Umbilical cord (tissue), 2 donors: ENCODE measurements around the gene PPP4R2. TPM values are rescaled to one million over a fixed set of nuclear protein-coding genes. Genes with fewer than 3 reads are reported as not detected.

Experiments used
- DNase-seq: peaks from one replicate; pipeline ENCODE4 v3.0.0-alpha.2; 2015; ENCODE audit warnings: low spot score
- total RNA-seq: library from RNA; depleted of rRNA; stranded (reverse); fragments of >200 nt; gene quantifications from one replicate; pipeline ENCODE4 v1.2.3, GENCODE V29; 2014; ENCODE audit warnings: low replicate concordance; ENCODE audit not compliant: insufficient read depth

The PPP4R2 gene
- total RNA-seq, 1 donor from 2014 or later: 72.2 TPM

DNA sequence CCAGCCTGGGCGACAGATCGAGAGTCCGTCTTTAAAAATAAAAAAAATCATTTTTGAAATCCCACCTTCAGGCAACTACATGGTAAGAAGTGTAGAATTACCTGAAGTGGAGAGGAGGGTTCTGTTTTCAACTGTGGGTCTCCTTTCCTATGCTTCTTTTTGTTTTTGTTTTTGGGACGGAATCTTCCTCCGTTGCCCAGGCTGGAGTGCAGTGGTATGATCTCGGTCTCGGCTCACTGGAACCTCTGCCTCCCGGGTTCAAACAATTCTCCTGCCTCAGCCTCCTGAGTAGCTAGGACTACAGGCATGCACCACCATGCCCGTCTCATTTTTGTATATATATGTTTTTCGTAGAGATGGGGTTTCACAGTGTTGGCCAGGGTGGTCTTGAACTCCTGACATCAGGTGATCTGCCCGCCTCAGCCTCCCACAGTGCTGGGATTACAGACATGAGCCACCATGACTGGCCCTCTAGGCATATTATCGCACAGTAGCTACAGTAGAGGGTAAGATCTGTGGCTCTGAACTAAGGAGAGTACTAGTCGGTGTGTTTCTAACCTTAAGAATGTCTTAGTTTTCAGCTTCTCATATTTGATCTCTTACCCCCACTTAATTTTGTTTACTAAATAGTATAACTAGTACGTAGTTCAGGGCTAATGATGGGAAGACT, 73.3 kb downstream of the PPP4R2 start:
- DNase-seq: no peak

- DNase-seq: no peak
Observed at GRCh38 chr3:73070675-73071575, 74.3 kb downstream of the PPP4R2 start.

DNA sequence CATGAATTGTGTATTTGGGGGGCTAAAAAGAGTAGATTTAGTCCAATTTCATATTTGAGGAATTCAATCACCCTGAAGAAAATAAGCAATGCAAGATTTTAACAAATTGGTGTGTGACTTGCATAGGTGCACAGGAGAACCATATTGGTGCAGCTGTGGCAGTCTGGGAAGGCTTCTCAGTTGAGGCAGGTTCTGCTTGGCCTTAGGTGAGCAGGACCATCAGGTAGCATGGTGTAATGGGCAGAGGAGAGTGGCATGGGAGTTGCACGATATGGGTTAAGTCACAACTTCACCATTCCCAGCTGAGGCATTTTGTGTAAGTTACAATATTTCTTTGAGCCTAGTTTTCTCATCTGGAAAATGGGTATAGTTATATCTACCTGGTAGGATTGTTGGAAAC, 75.3 kb downstream of the PPP4R2 start:
- DNase-seq: no peak

GRCh38 chr3:73072634-73073033, 76.0 kb downstream of the PPP4R2 start:
- DNase-seq: no peak

DNA sequence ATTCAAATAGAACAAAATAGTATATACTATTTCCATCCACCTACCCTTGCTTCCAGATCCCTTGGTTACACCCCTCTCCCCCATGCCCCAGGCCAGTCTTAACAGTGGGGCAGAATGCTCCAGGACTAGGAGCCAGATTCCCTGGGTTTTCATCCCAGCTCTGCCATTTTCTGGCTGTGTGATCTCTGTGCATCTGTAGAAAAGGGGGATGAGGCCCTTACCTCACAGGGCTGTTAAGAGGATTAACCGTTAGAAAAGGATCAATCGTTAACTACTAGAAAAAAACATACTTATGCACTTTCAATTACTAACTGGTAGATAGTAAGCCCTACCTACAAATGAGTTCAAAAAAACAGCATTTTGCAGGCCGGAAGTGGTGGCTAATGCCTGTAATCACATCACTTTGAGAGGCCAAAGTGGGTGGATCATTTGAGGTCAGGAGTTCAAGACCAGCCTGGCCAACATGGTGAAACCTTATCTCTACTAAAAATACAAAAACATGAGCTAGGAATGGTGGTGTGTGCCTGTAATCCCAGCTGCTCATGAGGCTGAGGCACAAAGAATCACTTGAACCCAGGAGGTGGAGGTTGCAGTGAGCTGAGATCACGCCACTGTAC, 76.6 kb downstream of the PPP4R2 start:
- no peak for DNase-seq

GRCh38 chr3:73074781-73075180, 78.2 kb downstream of the PPP4R2 start:
- no peak for DNase-seq

DNA sequence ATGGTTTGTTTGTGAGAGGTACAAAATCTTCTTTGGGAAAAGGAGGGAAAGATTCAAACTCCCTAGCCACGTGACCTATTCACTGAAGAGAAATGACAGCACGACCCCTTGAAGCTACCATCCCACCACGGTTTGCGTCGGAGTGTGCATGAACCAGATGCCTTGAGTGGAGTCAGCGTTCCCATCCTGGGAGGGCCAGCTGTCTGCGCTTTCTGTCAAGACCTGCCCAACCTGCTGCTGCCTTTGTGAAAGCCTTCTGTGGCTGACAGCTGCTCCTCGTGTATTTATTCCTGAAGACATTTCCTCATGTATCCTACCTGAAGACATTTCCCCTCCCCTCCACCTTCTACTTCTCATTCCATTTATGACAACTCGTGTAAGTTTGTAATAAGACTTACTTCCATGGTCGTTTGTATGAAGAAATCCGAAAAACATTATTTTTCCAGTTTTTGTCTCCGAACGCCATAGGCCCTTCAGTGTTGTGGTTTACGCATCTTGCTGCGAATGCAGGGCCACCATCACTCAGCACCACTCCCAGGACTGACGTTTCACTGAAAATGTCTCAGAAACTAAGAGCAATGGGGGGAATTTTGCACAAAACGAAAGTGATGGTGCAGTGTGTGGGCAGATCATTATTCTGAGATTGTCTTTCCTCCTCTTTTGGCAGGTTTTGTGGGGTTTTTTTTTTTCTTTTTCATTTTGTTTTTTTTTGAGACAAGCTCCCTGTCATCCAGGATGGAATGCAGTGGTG, 83.8 kb downstream of the PPP4R2 start:
- no peak for DNase-seq

GRCh38 chr3:73081140-73081539, 84.5 kb downstream of the PPP4R2 start:
- no peak for DNase-seq

DNA sequence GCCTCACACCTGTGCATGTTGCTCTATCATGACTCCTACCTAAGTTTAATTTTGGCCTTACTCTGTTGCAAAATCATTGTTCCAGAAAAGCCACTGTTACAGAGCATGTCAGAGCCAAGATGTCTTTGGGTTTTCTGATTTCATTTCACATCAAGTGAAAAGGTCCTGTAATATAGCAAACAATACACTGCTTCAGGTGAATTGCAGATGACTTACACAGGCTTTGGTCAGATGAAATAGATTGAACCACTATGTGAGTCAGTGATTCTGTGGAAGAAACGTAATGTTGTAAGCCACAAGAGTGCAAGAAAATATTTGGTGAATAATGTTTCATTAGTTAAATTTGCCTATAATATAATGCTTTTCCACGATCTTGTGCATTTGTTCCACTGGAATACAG, 87.6 kb downstream of the PPP4R2 start:
- DNase-seq: no peak

GRCh38 chr3:73086071-73086494, 89.5 kb downstream of the PPP4R2 start:
- peak; percentile 40 for DNase-seq

GRCh38 chr3:73094129-73094528, 97.5 kb downstream of the PPP4R2 start:
- DNase-seq: no peak

DNA sequence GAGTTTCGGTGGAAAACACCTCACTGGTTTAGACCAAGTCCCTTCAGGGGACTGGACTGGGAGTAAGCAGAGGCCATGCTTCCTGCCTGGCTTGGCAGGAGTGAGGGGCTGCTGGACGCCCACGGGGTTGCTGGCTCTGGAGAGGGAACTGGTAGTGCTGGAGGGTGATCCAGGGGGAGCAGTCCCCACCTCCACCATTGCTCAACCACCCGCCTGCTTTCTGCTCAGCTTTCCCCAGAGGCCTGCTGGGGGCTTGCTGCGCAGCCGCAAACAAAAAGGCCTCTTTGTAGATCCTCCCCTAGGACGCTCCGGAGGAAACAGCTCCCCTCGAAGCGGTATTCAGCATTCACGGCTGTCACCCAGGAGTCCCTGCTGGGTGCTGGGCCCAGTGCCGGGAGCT, 98.3 kb downstream of the PPP4R2 start:
- no peak for DNase-seq

- DNase-seq: no peak
Observed at GRCh38 chr3:73096169-73096568, 99.6 kb downstream of the PPP4R2 start.

- DNase-seq: no peak
Observed at GRCh38 chr3:73098026-73098425, 101.4 kb downstream of the PPP4R2 start.

GRCh38 chr3:73098873-73099272, 102.3 kb downstream of the PPP4R2 start:
- DNase-seq: no peak

DNA sequence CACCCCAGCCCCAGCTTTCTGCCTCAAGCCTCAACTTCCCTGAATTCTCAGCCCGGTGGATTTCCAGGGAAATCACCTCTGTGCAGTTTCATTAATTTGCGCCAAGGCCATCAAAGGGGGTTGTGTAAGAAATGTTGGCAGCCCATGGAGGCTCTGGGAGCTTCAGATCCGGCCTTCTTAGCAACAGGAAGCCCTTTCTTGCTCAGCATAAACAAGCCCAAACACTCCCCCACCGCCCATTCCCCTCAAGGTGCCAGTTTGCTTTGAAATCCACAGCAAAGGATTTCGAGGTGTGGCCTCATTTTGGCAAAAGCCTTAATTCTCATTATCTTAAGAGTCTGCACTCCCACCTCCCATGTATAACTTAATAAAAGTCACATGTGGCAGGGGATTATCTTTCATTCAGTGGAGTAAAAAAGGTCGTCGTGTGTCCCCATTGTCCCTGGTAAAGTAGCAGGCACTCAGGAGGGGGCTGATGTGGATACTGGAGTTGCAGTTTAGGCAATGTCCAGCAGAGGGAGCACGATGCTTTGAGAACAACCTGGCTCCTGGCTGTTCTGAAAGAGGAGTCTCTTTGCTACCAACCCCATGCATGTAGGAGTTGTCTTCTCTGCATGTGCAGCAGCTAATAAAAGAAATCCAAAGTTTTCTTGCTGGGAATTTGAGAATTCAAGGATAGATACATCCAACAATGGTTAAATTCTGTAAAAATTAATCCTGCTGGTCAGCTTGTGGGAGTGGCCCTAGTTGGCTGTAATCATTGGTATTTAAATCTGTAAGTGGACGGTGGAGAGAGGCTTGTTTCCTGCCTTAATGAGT, 104.3 kb downstream of the PPP4R2 start:
- DNase-seq: peak; percentile 89

DNA sequence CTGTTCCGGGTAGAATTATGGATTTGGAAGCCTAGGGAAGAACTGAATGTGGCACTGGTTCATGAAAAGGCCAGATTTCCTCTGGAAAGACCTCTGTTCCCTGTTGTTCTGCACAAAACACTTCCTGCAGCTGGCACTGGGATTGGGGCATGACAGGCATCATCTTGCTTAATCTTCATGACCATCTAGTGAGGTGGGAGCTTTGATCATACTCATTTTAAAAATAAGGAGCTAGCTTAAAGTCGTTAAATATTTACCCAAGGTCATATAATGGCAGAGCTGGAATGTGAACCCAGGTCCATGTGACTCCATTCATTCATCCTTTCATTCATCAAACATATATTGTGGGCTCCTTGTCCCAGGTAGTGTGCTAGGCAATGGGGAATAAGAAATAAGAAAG, 105.3 kb downstream of the PPP4R2 start:
- DNase-seq: no peak

- no peak for DNase-seq
Observed at GRCh38 chr3:73107215-73107614, 110.6 kb downstream of the PPP4R2 start.

GRCh38 chr3:73107676-73108187, 111.1 kb downstream of the PPP4R2 start:
- DNase-seq: no peak

- no peak for DNase-seq
Observed at GRCh38 chr3:73108750-73109149, 112.1 kb downstream of the PPP4R2 start.

- DNase-seq: no peak
Observed at GRCh38 chr3:73110530-73110929, 113.9 kb downstream of the PPP4R2 start.
